ENCODE results near the gene CHDH. TPM values are rescaled to one million over a fixed set of nuclear protein-coding genes. Genes with fewer than 3 reads are reported as not detected.

Gene CHDH
- polyA plus RNA-seq, 2 of the 4 experiments (the other 2 are of a cell fraction): 1.1 to 2.8 TPM

GRCh38 chr3:53766706-53767105 lies 79.5 kb downstream of the CHDH start:
- WGBS (ENCODE audit: missing lambda C conversion rate): 97% methylated on average over 3 of the region's 7 CpGs
- ChIA-PET POLR2A (no interaction called here), CTCF (interaction anchor here (1.4 kb wide), 1 partner anchor 57 kb away, joined by 3 read pairs; no protein-coding TSS in a partner anchor)
- H3K27ac ChIP-seq: no peak overlapping the region
- H3K4me2 ChIP-seq: no peak overlapping the region
- no peaks in the 10 kb centered on the region for H3K9me3 ChIP-seq
- no peak for DNase-seq (ENCODE audit: low read depth in 1 of 2, low spot score in 1 of 2)
- TF ChIP-seq HEYL (CRISPR knock-in tag; IDR thresholded peaks at IDR 0.05) (no peak), FOSL2 (IDR thresholded peaks at IDR 0.05) (no peak), FOSL2 (CRISPR knock-in tag; IDR thresholded peaks at IDR 0.05) (no peak), BHLHE40 (IDR thresholded peaks at IDR 0.05; ENCODE audit: low read depth, low read length) (no peak), CBX8 (IDR thresholded peaks at IDR 0.05) (no peak), TFCP2L1 (CRISPR knock-in tag; IDR thresholded peaks at IDR 0.05) (no peak), MAFK (IDR thresholded peaks at IDR 0.05; ENCODE audit: partially characterized antibody) (no peak)
- H3K4me1 ChIP-seq: no peaks in the 10 kb centered on the region
- H3K4me3 ChIP-seq: no peak overlapping the region
- no peak for ATAC-seq
- no peak for FAIRE-seq

- TF ChIP-seq CTCF (IDR thresholded peaks at IDR 0.05) (no peak), MAX (IDR thresholded peaks at IDR 0.05) (no peak), ATOH8 (CRISPR knock-in tag; IDR thresholded peaks at IDR 0.05; ENCODE audit: low read depth) (no peak), KDM5A (IDR thresholded peaks at IDR 0.05) (no peak), FOSB (CRISPR knock-in tag; IDR thresholded peaks at IDR 0.05) (no peak), NR3C1 (IDR thresholded peaks at IDR 0.05) (no peak), ZSCAN20 (CRISPR knock-in tag; IDR thresholded peaks at IDR 0.05) (no peak), KDM1A (IDR thresholded peaks at IDR 0.05; ENCODE audit: low read depth) (no peak), USF2 (IDR thresholded peaks at IDR 0.05) (no peak), CBX8 (IDR thresholded peaks at IDR 0.05) (no peak), ZNF302 (CRISPR knock-in tag; IDR thresholded peaks at IDR 0.05) (no peak), FOSL2 (IDR thresholded peaks at IDR 0.05) (no peak), FOSL2 (CRISPR knock-in tag; IDR thresholded peaks at IDR 0.05) (no peak), EP300 (IDR thresholded peaks at IDR 0.05) (no peak), ELK1 (IDR thresholded peaks at IDR 0.05; ENCODE audit: low read depth, low read length) (no peak), ESRRA (IDR thresholded peaks at IDR 0.05; ENCODE audit: borderline replicate concordance, low read length) (no peak)
- 61% methylated on average over 5 of the region's 5 CpGs for WGBS (ENCODE audit: missing lambda C conversion rate)
- CTCF ChIA-PET: interaction anchor here (1.4 kb wide), 1 partner anchor 56 kb away, joined by 3 read pairs; no protein-coding TSS in a partner anchor
- no peak for DNase-seq (ENCODE audit: low read depth in 1 of 2, low spot score in 1 of 2)
- POLR2A ChIA-PET: no interaction called here
- H3K27ac ChIP-seq: no peak overlapping the region
- H3K4me2 ChIP-seq: no peak overlapping the region
- H3K9me3 ChIP-seq: no peaks in the 10 kb centered on the region
- no peak for FAIRE-seq
- ATAC-seq: no peak
- H3K4me3 ChIP-seq: no peak overlapping the region
- no peaks in the 10 kb centered on the region for H3K4me1 ChIP-seq
Measured at GRCh38 chr3:53765753-53766152, 80.5 kb downstream of the CHDH start.

Measured in A549 (cell line).